T follicular helper cell (primary cell): Measurements from ENCODE around the gene TIAM2.
"Not testable (repeated sequence)": the region's sequence is repeated elsewhere in the genome, so short reads cannot be mapped to it uniquely, and the experiment has no call there.

Experiments
- DNase-seq: peaks from one replicate; pipeline ENCODE4 v3.0.0-alpha.2; 2020; ENCODE audit warnings: low read depth
- total RNA-seq, 2 experiments: gene quantifications; one replicate each; lab custom pipeline; 2026; lab: John Stamatoyannopoulos, UW

TIAM2 gene
- total RNA-seq: 6.2 to 40.4 reads per million in 2 experiments

GRCh38 chr6:154995254-154996015 lies at the start of gene TIAM2:
Gene TIAM2 (plus strand): TSS chr6:154995315. CDS start chr6:155129224, 133,909 bp downstream.
- DNase-seq: no peak

DNA sequence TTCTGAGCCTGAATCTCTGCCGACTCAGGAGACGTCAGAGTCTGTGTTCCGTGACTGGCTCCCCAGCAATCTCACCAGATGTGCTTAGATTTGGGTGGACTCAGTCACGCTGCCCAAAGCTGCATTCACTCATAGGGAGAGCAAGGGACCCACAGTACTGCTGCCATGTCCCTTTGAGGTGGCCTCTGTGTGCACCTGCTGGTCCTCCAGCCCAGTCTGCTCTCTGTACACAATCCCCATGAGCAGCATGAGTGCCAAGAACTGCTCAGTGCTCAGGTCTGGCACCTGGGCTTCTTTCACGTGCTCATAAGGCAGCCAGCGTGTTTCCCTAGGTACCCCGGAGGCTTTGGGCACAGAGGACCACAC lies 44.2 kb upstream of the TIAM2 start:
- DNase-seq: no peak

- DNase-seq: no peak
Measured at GRCh38 chr6:154951345-154952200, 43.5 kb upstream of the TIAM2 start.

DNA sequence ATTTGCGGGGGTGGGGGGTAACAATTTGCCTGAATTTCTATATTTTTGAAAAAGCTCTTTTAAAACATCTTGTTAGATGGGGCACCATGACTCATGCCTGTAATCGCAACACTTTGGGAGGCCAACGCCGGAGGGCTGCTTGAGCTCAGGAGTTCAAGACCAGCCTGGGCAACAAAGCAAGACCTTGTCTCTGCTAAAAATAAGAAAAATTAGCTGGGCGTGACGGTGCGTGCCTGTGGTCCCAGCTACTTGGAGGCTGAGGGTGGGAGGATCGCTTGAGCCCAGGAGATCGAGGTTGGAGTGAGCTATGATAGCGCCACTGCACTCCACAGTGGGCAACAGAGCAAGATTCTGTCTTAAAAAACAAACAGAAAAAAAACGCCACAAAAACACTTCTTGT lies 41.5 kb upstream of the TIAM2 start:
- no peak for DNase-seq

GRCh38 chr6:154954347-154954746 lies 40.8 kb upstream of the TIAM2 start:
- DNase-seq: no peak

- no peak for DNase-seq
Measured at GRCh38 chr6:154956771-154957522, 38.2 kb upstream of the TIAM2 start.

DNA sequence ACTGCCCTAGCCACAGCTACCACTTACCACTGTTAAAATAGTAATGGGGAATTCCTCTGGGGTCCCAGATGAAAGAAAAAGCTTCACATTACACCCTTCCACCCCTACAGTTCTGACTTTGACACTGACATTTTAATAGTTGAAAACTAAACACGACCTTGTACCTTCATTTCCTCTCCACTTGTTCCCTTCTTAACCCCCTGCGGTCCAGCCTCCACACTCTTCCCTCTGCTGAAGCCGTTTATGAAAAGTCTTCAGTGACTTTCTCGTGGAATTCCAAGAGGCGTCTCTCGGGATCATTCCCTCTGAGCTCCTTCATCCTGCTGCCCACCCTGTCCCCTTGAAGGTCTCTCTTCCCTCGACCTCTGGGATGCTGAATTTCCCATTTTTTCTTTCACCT lies 36.6 kb upstream of the TIAM2 start:
- no peak for DNase-seq

DNA sequence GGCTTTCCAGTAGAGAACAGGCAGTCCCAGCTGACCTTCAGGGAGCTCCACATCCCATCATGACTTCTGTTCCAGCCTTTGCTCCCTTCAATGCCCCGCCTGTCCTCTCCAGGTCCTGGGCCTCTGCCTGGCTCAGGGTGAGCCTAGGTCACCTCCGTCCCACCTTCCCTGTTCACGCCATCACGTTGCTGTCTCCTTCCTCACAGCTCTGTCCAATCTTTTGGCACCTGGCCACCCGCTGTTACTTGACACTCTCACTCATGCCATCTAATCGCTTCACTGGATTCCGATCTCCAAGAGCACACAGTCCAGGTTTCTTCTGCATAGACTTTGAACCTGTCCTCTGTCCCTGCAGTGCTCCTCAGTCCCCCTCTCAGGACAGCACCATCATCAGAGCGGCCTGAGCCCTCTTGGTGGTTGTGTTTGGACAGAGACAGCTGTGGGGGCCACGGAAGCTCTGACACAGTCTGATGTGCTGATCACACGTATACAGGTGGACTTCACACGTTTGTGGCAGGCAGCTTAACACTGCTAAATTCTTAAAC lies 34.7 kb upstream of the TIAM2 start:
- DNase-seq: no peak

- no peak for DNase-seq
Measured at GRCh38 chr6:154960854-154961530, 34.1 kb upstream of the TIAM2 start.

DNA sequence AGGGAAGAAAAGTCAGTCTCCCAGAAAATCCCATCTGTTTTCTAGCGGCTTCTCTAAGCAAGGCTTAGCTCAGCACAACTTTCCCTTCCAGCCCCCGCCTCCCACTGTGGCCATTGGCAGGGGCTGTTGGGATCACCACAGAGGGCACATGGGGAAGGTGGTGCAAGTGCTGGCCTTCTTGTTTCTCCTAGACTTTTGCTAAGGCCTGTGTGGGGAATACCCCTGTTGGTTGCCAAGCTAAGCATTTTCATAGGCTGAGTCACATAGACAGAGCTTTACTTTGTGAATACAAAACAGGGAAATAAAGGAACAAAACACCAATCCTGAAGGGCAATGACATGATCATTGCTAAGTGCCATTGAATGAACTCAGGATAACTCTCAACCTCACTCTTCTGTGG lies 32.4 kb upstream of the TIAM2 start:
- no peak for DNase-seq

- not testable (repeated sequence) for DNase-seq
Measured at GRCh38 chr6:154966065-154966770, 28.9 kb upstream of the TIAM2 start.

- no peak for DNase-seq
Measured at GRCh38 chr6:154969796-154970195, 25.3 kb upstream of the TIAM2 start.

GRCh38 chr6:154974485-154975149 lies 20.5 kb upstream of the TIAM2 start:
- DNase-seq: no peak

GRCh38 chr6:154977588-154977987 lies 17.5 kb upstream of the TIAM2 start:
- DNase-seq: no peak

- no peak for DNase-seq
Measured at GRCh38 chr6:154980273-154981078, 14.6 kb upstream of the TIAM2 start.

- DNase-seq: no peak
Measured at GRCh38 chr6:154981079-154981870, 13.8 kb upstream of the TIAM2 start.

GRCh38 chr6:154984146-154984545 lies 11.0 kb upstream of the TIAM2 start:
- no peak for DNase-seq

GRCh38 chr6:154986787-154987235 lies 8.3 kb upstream of the TIAM2 start:
- DNase-seq: no peak

DNA sequence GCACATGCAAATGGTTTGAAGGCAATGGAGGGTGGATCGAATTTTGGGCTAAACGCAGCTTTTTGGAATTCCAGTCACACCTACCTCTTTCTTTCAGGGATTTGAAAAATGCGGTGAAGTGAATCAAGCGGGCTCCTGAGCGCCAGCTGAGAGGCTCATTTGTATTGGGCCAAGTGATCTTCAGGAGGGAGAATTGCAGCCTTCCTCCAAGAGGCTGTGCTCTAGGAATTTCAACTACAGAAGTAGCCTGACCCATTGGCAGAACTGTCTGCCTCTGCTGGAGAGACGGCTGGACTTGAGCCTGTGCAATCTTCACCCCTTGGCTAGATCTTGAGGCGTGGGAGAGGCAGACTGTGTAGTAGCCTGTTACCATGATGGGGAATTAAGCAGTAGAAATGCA lies 5.7 kb upstream of the TIAM2 start:
- no peak for DNase-seq
